Measurements from ENCODE around the gene CRABP1. TPM values are rescaled to one million over a fixed set of nuclear protein-coding genes. Genes with fewer than 3 reads are reported as not detected.

Gene CRABP1
- total RNA-seq, 1 donor from 2014 or later = 320 TPM

GRCh38 chr15:78355177-78355576 lies 15.0 kb downstream of the CRABP1 start:
- H3K9me3 ChIP-seq (ENCODE audit: low read depth) = no peaks in the 10 kb centered on the region
- no peak for DNase-seq (ENCODE audit: low spot score)
- TF ChIP-seq EZH2phosphoT487 (IDR thresholded peaks at IDR 0.05) (no peak), CTCF (IDR thresholded peaks at IDR 0.05) (no peak), EZH2 (IDR thresholded peaks at IDR 0.05) (no peak)
- H3K4me1 ChIP-seq = peaks cover 27% of the 10 kb centered on the region
- H3K27ac ChIP-seq = no peak overlapping the region
- no peak overlapping the region for H3K27ac Mint-ChIP-seq
- no peaks in the 10 kb centered on the region for H4K20me1 ChIP-seq (ENCODE audit: low read depth)
- peaks cover 15% of the 10 kb centered on the region for H3F3A ChIP-seq (ENCODE audit: low read depth)
- peaks cover 24% of the 10 kb centered on the region for H3K4me1 Mint-ChIP-seq
- H3K4me2 ChIP-seq = no peak overlapping the region
- no peak overlapping the region for H2AFZ ChIP-seq (replicated peaks)
- H3K27me3 Mint-ChIP-seq (ENCODE audit: insufficient read depth, low read depth) = peaks cover 5% of the 10 kb centered on the region
- no peak overlapping the region for H3K4me3 Mint-ChIP-seq
- no peaks in the 10 kb centered on the region for H3K9me3 Mint-ChIP-seq
- no peak overlapping the region for H3K9ac ChIP-seq
- no peak overlapping the region for H3K4me3 ChIP-seq
- H3K36me3 Mint-ChIP-seq = no peaks in the 10 kb centered on the region
- no peaks in the 10 kb centered on the region for H3K36me3 ChIP-seq
- no peaks in the 10 kb centered on the region for H3K79me2 ChIP-seq (ENCODE audit: low read depth)
- H3K27me3 ChIP-seq = no peaks in the 10 kb centered on the region

DNA sequence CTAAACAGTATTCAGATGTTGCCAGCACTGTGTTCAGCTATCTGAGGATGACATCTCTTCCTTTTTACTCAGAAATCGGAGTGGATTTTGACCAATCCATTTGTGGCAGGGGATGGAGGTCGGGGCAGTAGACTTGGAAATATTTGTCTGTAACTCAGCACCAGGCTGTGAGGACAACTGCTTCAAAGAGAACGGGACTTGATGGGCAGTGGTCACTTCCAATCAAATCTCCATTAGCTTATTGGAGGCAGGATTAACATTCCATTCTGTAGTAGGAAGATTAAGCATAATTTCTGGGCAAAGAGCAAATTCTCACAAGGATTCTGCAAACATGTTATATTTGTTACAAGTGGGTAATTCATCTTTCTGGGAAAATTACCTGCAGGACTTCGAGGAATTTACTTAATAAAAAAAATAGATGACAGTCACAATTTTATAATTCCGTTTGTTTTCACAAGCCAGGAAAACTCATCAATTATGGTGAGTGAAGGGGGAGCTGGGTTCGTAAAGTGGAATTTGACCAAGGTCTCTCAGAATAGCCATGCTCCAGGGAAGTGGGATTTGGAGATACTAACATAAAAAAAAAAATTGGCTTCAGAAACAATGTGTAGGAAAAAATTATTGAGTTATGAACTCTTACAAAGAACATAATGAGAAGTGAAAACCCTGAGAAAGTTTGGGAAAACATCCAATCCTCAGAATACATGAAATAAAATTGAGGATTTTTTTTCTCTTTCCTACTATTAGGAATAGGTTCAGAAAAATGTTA lies 18.1 kb downstream of the CRABP1 start:
- no peak overlapping the region for H3K27ac ChIP-seq
- H3K4me1 Mint-ChIP-seq = peaks cover 44% of the 10 kb centered on the region

DNA sequence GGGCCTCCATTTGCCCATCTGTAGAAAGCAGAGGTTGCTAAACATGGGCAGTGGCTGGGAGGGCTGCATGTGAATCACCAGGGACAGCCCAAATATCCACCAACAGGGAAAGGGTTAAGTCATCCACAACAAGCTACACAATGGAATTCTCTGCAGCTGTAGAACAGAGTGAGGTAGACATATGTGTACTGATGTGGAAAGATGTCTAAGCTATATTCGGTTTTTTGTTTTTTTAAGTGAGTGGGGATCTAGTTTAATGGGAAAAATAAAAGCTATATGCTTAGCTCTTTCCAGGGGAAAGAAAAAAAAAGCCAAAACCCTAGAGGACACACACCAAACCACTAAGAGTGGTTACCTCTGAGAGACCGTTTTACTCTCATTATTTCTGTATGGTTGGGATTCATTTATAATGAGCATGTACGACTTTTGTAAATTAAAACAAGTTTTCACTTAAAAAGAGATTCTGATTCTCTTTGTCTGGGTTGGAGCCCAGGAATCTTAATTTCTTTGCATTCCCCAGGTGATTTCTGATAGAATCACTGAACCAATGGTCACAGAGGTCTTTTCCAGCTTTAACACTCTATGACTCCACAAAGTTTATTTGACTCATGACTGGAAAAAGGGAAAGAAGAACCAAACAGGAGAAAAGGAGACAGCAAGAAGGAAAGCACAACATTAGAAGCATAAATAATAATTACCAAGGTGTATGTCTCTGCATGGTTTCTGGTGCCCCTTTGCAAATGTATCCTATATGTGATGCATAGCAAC lies 19.1 kb downstream of the CRABP1 start:
- peak; percentile 51 for DNase-seq (ENCODE audit: low spot score)
- no peaks in the 10 kb centered on the region for H3K36me3 Mint-ChIP-seq
- peak overlapping the region; percentile 3 for H3K27ac Mint-ChIP-seq

More for the DNA sequence above, 18.1 kb downstream of the CRABP1 start:
- TF ChIP-seq EZH2 (IDR thresholded peaks at IDR 0.05) (no peak), CTCF (IDR thresholded peaks at IDR 0.05) (no peak), EZH2phosphoT487 (IDR thresholded peaks at IDR 0.05) (no peak)
- Histone ChIP-seq H3K9ac (no peak overlapping the region), H4K20me1 (ENCODE audit: low read depth) (no peaks in the 10 kb centered on the region), H3F3A (ENCODE audit: low read depth) (peaks cover 15% of the 10 kb centered on the region), H3K4me2 (peak overlapping the region; percentile 40), H3K4me3 (no peak overlapping the region), H3K27me3 (no peaks in the 10 kb centered on the region), H2AFZ (replicated peaks) (peak overlapping the region; percentile 61), H3K4me1 (peaks cover 36% of the 10 kb centered on the region), H3K36me3 (no peaks in the 10 kb centered on the region), H3K9me3 (ENCODE audit: low read depth) (no peaks in the 10 kb centered on the region), H3K79me2 (ENCODE audit: low read depth) (no peaks in the 10 kb centered on the region)
- H3K36me3 Mint-ChIP-seq = no peaks in the 10 kb centered on the region
- H3K4me3 Mint-ChIP-seq = peak overlapping the region; percentile 8
- peaks cover 9% of the 10 kb centered on the region for H3K27me3 Mint-ChIP-seq (ENCODE audit: insufficient read depth, low read depth)
- H3K27ac Mint-ChIP-seq = peak overlapping the region; percentile 62
- H3K9me3 Mint-ChIP-seq = no peaks in the 10 kb centered on the region
- peak; percentile 80 for DNase-seq (ENCODE audit: low spot score)

More for the DNA sequence above, 19.1 kb downstream of the CRABP1 start:
- Mint-ChIP-seq H3K9me3 (no peaks in the 10 kb centered on the region), H3K4me1 (peaks cover 45% of the 10 kb centered on the region), H3K27me3 (ENCODE audit: insufficient read depth, low read depth) (peaks cover 9% of the 10 kb centered on the region), H3K4me3 (no peak overlapping the region)
- Histone ChIP-seq H4K20me1 (ENCODE audit: low read depth) (no peaks in the 10 kb centered on the region), H2AFZ (replicated peaks) (peak overlapping the region; percentile 46), H3K4me3 (no peak overlapping the region), H3K4me1 (peaks cover 36% of the 10 kb centered on the region), H3K36me3 (no peaks in the 10 kb centered on the region), H3K9ac (no peak overlapping the region), H3K9me3 (ENCODE audit: low read depth) (no peaks in the 10 kb centered on the region), H3K27me3 (no peaks in the 10 kb centered on the region), H3K27ac (no peak overlapping the region), H3K4me2 (peak overlapping the region; percentile 40), H3K79me2 (ENCODE audit: low read depth) (no peaks in the 10 kb centered on the region), H3F3A (ENCODE audit: low read depth) (peaks cover 15% of the 10 kb centered on the region)
- TF ChIP-seq EZH2 (IDR thresholded peaks at IDR 0.05) (no peak), CTCF (IDR thresholded peaks at IDR 0.05) (no peak), EZH2phosphoT487 (IDR thresholded peaks at IDR 0.05) (no peak)
